ENCODE measurements around the gene PRKD3. TPM values are rescaled to one million over a fixed set of nuclear protein-coding genes. Genes with fewer than 3 reads are reported as not detected.

The PRKD3 gene
- total and polyA plus RNA-seq, 2 of the 13 experiments (the other 11 are each of a cell fraction or from before 2014, with no cell fraction given), result 11.6 to 38.4 TPM

GRCh38 chr2:37324786-37325624 lies at the start of gene PRKD3 (continued):
- TF ChIP-seq MXD4 (CRISPR knock-in tag; IDR thresholded peaks at IDR 0.05) (no peak; the same call in 1 of the 2 replicates), ZNF619 (CRISPR knock-in tag; IDR thresholded peaks at IDR 0.05) (no peak)

- Histone ChIP-seq H4K20me1 (ENCODE audit: insufficient read depth, low read length) (no peaks in the 10 kb centered on the region), H3K4me3 (replicated peaks in 1 of 3; ENCODE audit: insufficient read depth in 1 of 3, low read depth in 2 of 3, low read length in 3 of 3) (no peak overlapping the region), H3K27ac (ENCODE audit: extremely low read length, insufficient read depth, low read length) (no peak overlapping the region), H3K4me2 (ENCODE audit: low read depth, low read length) (no peak overlapping the region), H3K27me3 (ENCODE audit: control insufficient read depth in 1 of 2, insufficient read depth in 2 of 2, low read length in 2 of 2) (peaks cover 0 to 3% of the 10 kb centered on the region in 2 experiments; a peak in 1 of 5 replicates), H3K4me1 (ENCODE audit: insufficient read depth, low read length) (no peaks in the 10 kb centered on the region), H3K9ac (ENCODE audit: insufficient read depth, low read depth, low read length) (no peak overlapping the region), H3K79me2 (ENCODE audit: insufficient read depth, low read length) (no peaks in the 10 kb centered on the region), H3K36me3 (replicated peaks in 1 of 2; ENCODE audit: control insufficient read depth in 1 of 2, insufficient read depth in 2 of 2, low read length in 2 of 2) (no peaks in the 10 kb centered on the region), H2AFZ (ENCODE audit: low read length) (no peak overlapping the region), H3K9me3 (ENCODE audit: low read length) (no peaks in the 10 kb centered on the region)
- in situ Hi-C loops (cut with HindIII; ENCODE audit: extremely low pct_ligation_motif_present, low pct_unique_long_range_greater_than_20kb) (no loop called here), intact Hi-C loops (cut with micrococcal nuclease; ENCODE audit: unreplicated experiment) (no loop called here)
- no peak for ATAC-seq
- DNase-seq (ENCODE audit: low spot score), result no peak
- ChIA-PET CTCF (ENCODE audit: low intra/inter-chr PET ratio, low total read pairs) (no interaction called here), POLR2A (no interaction called here)
- no TSS peak for BruUV-seq (replicated peaks)
- FAIRE-seq, result no peak
- no peak for TF ChIP-seq ZNF761 (CRISPR knock-in tag; conservative IDR thresholded peaks at IDR 0.05)
- TF ChIP-seq ZNF747 (CRISPR knock-in tag; IDR thresholded peaks at IDR 0.05; ENCODE audit: borderline replicate concordance), result no peak
- no peak for TF ChIP-seq ZNF788 (CRISPR knock-in tag; IDR thresholded peaks at IDR 0.05; ENCODE audit: borderline replicate concordance)
- no peak for TF ChIP-seq SMARCC2 (IDR thresholded peaks at IDR 0.05)
- no peak for TF ChIP-seq HOXD1 (CRISPR knock-in tag; IDR thresholded peaks at IDR 0.05)
- TF ChIP-seq PBX2 (CRISPR knock-in tag; IDR thresholded peaks at IDR 0.05), result no peak
- TF ChIP-seq PTBP1 (IDR thresholded peaks at IDR 0.05; ENCODE audit: low read depth, low read length, poor library complexity, severe bottlenecking), result no peak
- no peak for TF ChIP-seq RAD21 (CRISPR knock-in tag; IDR thresholded peaks at IDR 0.05)
- TF ChIP-seq ZNF235 (CRISPR knock-in tag; IDR thresholded peaks at IDR 0.05; ENCODE audit: borderline replicate concordance), result no peak
- TF ChIP-seq ETS1 (CRISPR knock-in tag; IDR thresholded peaks at IDR 0.05), result no peak
- TF ChIP-seq PCBP2 (optimal IDR thresholded peaks at IDR 0.05; ENCODE audit: low read depth, low read length, poor library complexity, severe bottlenecking), result no peak
- TF ChIP-seq MXD3 (CRISPR knock-in tag; IDR thresholded peaks at IDR 0.05), result no peak
- no peak for TF ChIP-seq ZNF792 (CRISPR knock-in tag; IDR thresholded peaks at IDR 0.05)
- no peak for TF ChIP-seq TRAFD1 (CRISPR knock-in tag; IDR thresholded peaks at IDR 0.05; ENCODE audit: borderline replicate concordance)
- TF ChIP-seq DMTF1 (CRISPR knock-in tag; IDR thresholded peaks at IDR 0.05), result no peak
These were observed 47.4 kb upstream of the PRKD3 start for GRCh38 chr2:37372000-37372399.
